ENCODE measurements around the gene ASTN2. TPM values are rescaled to one million over a fixed set of nuclear protein-coding genes. Genes with fewer than 3 reads are reported as not detected.

The ASTN2 gene
- total RNA-seq, 1 donor = 5.6 TPM

- no peak for DNase-seq (ENCODE audit: low read depth)
- H3K4me3 ChIP-seq (ENCODE audit: low read depth, low read length) = no peak overlapping the region
- TF ChIP-seq CTCF (IDR thresholded peaks at IDR 0.05; ENCODE audit: insufficient read depth, low read length) = no peak
Measured at GRCh38 chr9:117334101-117334500, 80.8 kb downstream of the ASTN2 start.

GRCh38 chr9:117325831-117326230, 89.0 kb downstream of the ASTN2 start:
- H3K4me3 ChIP-seq (ENCODE audit: low read depth, low read length) = no peak overlapping the region
- no peak for DNase-seq (ENCODE audit: low read depth)
- no peak for TF ChIP-seq CTCF (IDR thresholded peaks at IDR 0.05; ENCODE audit: insufficient read depth, low read length)

DNA sequence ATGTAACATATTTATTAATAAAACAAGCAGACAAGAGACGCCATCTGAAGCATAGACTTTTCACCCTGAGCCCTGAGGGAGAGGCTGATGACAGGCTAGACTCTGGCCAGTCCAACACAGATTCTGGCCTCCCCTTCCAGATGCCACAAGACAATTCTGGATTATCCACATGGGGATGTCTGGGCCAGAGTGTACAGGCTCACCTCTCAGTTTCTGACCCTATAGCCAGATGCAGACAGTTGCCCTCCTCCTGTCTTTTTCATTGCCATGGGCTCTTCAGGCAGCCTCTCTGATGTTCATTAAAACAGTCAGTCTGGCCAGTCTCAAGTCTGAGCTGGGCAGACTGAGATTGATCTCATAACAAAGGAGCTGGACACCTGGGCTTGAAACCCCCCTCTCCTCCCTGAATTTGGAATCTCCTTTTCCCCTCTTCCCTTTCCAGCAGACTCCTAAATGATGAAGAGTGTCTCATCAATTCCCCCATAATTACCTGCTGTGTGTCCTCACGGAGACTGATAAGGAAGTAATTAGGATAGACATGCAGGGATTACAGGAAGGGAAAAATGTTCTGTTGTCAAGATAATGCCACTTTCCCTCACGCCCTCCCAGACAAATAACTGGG, 89.6 kb downstream of the ASTN2 start:
- DNase-seq (ENCODE audit: low read depth) = no peak
- TF ChIP-seq CTCF (IDR thresholded peaks at IDR 0.05; ENCODE audit: insufficient read depth, low read length) = no peak
- no peak overlapping the region for H3K4me3 ChIP-seq (ENCODE audit: low read depth, low read length)

- no peak overlapping the region for H3K4me3 ChIP-seq (ENCODE audit: low read depth, low read length)
- DNase-seq (ENCODE audit: low read depth) = no peak
- no peak for TF ChIP-seq CTCF (IDR thresholded peaks at IDR 0.05; ENCODE audit: insufficient read depth, low read length)
Measured at GRCh38 chr9:117323390-117323789, 91.5 kb downstream of the ASTN2 start.

DNA sequence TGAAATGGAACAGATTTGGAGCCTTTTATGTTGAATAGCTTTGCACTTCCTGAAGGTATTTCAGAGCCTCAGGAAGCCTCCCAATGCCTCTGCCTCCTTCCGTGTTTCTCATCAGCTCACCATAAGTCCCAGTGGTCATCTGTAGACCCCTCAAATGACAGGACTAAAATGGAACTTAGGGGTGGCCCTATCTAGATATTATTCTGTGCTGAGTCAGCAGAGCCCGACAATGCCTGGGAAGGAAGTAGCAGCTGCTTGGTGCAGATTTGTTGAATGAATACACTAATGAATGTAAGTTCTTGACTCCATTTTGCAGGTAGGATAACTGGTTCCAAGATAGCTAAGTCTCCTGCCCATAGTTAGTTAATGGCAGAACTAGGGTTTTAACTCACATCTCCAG, 97.7 kb downstream of the ASTN2 start:
- no peak overlapping the region for H3K4me3 ChIP-seq (ENCODE audit: low read depth, low read length)
- no peak for TF ChIP-seq CTCF (IDR thresholded peaks at IDR 0.05; ENCODE audit: insufficient read depth, low read length)
- DNase-seq (ENCODE audit: low read depth) = no peak

DNA sequence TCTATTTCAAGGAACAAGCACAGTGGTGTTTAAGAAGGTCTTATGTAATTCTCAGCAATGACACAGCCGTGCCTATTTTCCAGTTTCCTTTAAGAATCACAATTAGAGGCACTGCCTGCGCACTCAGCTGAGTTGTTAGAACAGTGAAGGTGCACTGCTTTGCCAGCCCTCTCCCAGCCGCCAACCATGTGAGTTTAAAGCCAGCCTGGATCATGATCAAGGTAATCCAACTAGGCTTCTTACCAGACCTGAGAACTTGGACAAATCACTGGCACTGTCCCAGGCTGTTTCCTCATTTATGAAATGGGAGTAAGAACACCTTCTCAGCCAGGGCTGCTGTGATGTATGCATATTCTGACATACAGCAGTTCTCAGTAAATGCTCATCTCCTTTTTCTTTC, 99.6 kb downstream of the ASTN2 start:
- no peak for TF ChIP-seq CTCF (IDR thresholded peaks at IDR 0.05; ENCODE audit: insufficient read depth, low read length)
- no peak for DNase-seq (ENCODE audit: low read depth)

DNA sequence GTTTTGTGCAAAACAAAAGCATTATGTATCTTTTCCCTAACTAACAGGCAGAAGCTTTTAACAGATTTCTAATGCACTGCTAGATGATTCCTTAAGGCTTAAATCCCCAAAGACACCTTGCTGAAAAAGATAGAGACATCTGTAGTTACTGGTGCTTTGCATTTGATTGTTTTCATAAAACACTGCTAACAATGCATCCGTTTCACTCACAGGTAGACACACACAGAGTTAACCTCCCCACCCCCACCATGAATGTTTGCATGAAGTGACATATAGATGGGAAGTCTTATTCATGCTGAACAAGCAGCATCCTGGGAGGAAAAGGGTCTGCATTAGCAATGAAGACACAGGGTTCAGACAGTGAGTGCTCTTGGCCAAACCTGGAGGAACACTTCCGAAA, 100.9 kb downstream of the ASTN2 start:
- no peak for TF ChIP-seq CTCF (IDR thresholded peaks at IDR 0.05; ENCODE audit: insufficient read depth, low read length)
- no peak for DNase-seq (ENCODE audit: low read depth)
- H3K4me3 ChIP-seq (ENCODE audit: low read depth, low read length) = no peak overlapping the region

More for the DNA sequence above, 99.6 kb downstream of the ASTN2 start:
- H3K4me3 ChIP-seq (ENCODE audit: low read depth, low read length) = no peak overlapping the region

All from fibroblast of the aortic adventitia (primary cell).